Fibroblast of mammary gland (primary cell): ENCODE data around the gene KLF3.

Experiments used
- DNase-seq: peaks from one replicate; pipeline ENCODE4 v3.0.0-alpha.2; 2010; ENCODE audit warnings: low read depth
- H3K4me3 ChIP-seq: 2 replicates; pipeline ENCODE4 v1.5.1; 2011; ENCODE audit warnings: low read depth, mild to moderate bottlenecking, low read length, moderate library complexity; ENCODE audit not compliant: control insufficient read depth
- CTCF ChIP-seq: conservative IDR thresholded peaks from 2 replicates; pipeline ENCODE4 v1.5.1; 2011; ENCODE audit warnings: low read depth, low read length, inconsistent platforms; ENCODE audit not compliant: control insufficient read depth, insufficient read depth

KLF3 gene

GRCh38 chr4:38668203-38668971 lies 4.4 kb downstream of the KLF3 start:
- no peak for TF ChIP-seq CTCF
- DNase-seq = no peak
- H3K4me3 ChIP-seq = no peak overlapping the region

- no peak for TF ChIP-seq CTCF
- no peak overlapping the region for H3K4me3 ChIP-seq
- no peak for DNase-seq
Measured at GRCh38 chr4:38669208-38669607, 5.2 kb downstream of the KLF3 start.

GRCh38 chr4:38670109-38670901 lies 6.3 kb downstream of the KLF3 start:
- H3K4me3 ChIP-seq = no peak overlapping the region
- no peak for TF ChIP-seq CTCF
- DNase-seq = no peak

GRCh38 chr4:38670939-38671591 lies 7.1 kb downstream of the KLF3 start:
- DNase-seq = no peak
- TF ChIP-seq CTCF = no peak
- no peak overlapping the region for H3K4me3 ChIP-seq

GRCh38 chr4:38671592-38671940 lies 7.6 kb downstream of the KLF3 start:
- no peak overlapping the region for H3K4me3 ChIP-seq
- no peak for DNase-seq
- no peak for TF ChIP-seq CTCF

GRCh38 chr4:38672074-38672396 lies 8.0 kb downstream of the KLF3 start:
- TF ChIP-seq CTCF = no peak
- no peak overlapping the region for H3K4me3 ChIP-seq
- DNase-seq = no peak
